HG03175 (cell line): ENCODE results near the gene ADGRD1.
"Not testable (repeated sequence)": the region's sequence is repeated elsewhere in the genome, so short reads cannot be mapped to it uniquely, and the experiment has no call there.

ENCODE experiments used
- ATAC-seq: cut with Tn5 transposase; IDR thresholded peaks from one replicate; pipeline ENCODE4 v1.9.1; 2021; ENCODE audit warnings: mild to moderate bottlenecking, moderate library complexity; ENCODE audit not compliant: unreplicated experiment

The ADGRD1 gene

GRCh38 chr12:130953771-130954543 is at the start of gene ADGRD1:
Gene ADGRD1, plus strand, starts transcription at chr12:130953907. Its CDS starts 559 bp downstream, at chr12:130954466.
- no peak for ATAC-seq

GRCh38 chr12:130904064-130904463 is 49.6 kb upstream of the ADGRD1 start:
- ATAC-seq = no peak

- not testable (repeated sequence) for ATAC-seq
These were observed 48.7 kb upstream of the ADGRD1 start for GRCh38 chr12:130904936-130905455.

GRCh38 chr12:130909111-130909510 is 44.6 kb upstream of the ADGRD1 start:
- no peak for ATAC-seq

DNA sequence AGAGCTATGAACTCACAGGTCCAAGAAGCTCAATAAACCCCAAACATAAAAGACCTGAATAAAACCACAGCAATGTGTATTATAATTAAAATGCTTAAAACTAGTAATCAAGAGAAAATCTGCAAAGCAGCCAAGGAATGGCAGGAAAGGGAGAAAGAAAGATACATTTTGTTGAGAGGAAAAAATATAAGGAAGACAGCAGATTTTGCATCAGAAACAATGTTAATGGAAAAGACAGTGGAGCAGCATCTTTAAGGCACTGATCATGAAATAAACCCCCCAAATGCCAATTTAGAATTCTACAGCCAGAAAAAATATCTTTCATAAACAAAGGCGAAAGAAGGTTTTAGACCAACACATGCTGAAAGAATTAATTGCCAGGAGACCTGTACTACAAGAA is 42.5 kb upstream of the ADGRD1 start:
- no peak for ATAC-seq

DNA sequence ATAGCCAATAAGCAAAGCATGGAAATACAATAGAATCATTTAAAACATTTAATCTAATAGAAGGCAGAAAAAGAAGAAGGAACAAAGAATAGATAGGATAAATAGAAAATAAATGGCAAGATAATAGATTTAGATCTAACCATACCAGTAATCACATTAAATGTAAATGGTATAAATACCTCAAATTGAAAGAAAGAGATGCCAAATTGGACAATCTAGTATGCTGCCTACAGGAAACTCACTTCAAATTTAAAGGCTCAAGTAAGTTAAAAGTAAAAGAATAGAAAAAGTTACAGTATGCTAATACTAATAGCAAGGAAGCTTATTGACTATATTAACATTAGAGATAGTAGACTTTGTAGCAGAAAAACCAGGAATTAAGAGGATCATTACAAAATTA is 41.8 kb upstream of the ADGRD1 start:
- no peak for ATAC-seq

- peak; percentile 69 for ATAC-seq
These were observed 37.3 kb upstream of the ADGRD1 start for GRCh38 chr12:130916241-130916911.

DNA sequence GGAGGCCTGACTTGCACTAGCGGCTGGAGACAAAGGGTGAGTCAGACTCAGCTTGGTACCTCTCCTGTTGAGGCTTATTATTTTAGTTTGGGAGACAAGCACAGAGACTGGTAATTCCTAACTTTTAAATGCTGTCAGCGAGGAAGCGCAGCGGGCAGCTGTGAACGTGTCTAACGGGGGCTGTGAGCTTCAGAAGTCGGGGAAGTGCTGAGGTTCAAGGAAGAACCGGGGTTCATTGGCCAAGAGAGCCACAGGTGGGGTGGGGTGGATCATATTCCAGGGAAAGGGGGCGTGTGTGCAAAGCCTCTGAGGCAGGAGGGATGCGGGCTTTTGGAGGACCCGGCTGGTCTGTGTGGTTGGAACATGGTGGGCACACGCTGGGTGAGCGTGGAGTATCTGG is 36.1 kb upstream of the ADGRD1 start:
- no peak for ATAC-seq

DNA sequence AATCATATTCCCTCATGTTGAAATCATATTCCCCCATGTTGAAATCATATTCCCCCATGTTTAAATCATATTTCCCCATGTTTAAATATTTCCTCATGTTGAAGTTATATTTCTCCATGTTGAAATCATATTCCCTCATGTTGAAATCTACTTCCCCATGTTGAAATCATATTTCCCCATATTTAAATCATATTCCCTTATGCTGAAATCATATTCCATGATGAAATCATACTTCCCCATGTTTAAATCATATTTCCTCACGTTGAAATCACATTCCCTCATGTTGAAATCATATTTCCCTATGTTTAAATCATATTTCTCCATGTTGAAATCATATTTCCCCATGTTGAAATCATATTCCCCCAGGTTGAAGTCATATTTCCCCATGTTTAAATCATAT is 34.6 kb upstream of the ADGRD1 start:
- ATAC-seq = no peak

- no peak for ATAC-seq
These were observed 33.5 kb upstream of the ADGRD1 start for GRCh38 chr12:130920119-130920703.

GRCh38 chr12:130920723-130921381 is 32.9 kb upstream of the ADGRD1 start:
- no peak for ATAC-seq

GRCh38 chr12:130922511-130922953 is 31.2 kb upstream of the ADGRD1 start:
- no peak for ATAC-seq

GRCh38 chr12:130924966-130925665 is 28.6 kb upstream of the ADGRD1 start:
- no peak for ATAC-seq

DNA sequence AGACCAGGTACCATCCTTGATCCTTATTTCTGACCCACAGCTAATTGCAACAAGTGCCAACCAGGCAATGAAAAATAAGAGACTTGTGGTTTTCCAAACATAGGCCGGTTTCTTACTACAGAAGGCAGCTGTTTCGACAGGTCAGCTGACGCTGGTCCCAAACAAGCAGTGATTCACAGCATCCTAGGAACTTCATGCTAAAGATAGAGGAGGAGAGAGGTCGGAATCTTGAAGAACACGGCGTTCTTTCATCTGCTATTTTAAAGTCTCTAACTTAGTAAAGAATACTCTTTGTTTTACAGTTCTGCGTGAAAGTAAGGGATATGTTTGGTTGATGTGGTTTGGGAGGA is 28.1 kb upstream of the ADGRD1 start:
- ATAC-seq = no peak

DNA sequence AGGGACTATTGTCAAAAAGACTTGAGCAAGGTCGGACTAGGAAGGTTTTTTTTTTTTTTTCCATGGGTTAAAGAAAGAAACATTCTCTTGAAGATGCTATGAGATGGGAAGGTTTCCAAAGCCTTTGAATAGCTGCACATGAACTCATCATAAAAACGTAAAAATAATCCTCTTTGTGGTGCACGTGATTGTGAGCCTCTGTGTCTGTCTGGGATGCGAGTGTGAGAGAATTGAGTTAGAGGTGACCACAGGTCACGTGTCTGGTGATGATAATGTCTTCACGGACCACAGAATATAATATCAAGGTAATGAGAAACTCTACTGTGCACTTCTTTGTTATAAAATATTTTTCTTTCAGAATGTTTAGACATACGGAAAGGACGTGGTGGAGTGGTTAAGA is 24.3 kb upstream of the ADGRD1 start:
- no peak for ATAC-seq

DNA sequence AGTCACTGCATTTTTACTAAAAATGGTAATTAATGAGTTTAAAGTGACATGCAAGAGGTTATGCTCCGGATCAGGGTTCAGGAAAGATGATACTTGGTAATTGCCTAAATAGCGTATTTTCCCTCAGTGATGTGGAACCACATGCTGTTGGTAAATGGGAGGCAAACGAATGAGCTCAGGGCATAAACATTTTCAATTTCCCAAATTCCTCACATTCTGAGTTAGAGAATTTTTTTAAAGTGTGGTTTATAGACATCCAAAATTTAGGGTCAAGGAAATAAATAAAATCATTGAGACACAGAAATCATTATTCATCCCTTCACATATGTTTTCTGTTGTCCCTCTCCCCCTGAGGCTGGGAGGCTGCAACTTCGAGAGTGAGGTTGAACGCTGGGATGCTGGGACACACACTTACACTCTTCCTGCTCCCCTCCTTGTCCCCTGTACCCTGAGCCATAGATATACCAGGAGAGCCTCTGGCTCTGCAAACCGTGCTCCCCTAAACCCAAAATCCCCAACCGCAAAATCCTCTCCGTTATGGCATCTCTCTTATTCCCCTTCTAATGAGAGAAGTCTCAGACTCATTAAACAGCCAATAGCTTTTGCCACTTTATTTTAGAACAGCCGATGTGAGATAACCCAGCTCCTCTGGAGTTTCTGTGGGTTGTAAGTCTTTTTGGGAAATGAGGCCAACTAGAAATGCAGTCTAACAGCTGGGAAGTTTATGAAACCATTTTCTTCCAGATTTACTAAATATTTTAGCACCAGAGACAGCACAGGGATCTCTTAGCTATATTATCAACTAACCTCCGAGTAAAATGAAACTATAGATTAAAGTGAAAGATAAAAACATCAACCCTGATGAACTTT is 21.4 kb upstream of the ADGRD1 start:
- no peak for ATAC-seq

DNA sequence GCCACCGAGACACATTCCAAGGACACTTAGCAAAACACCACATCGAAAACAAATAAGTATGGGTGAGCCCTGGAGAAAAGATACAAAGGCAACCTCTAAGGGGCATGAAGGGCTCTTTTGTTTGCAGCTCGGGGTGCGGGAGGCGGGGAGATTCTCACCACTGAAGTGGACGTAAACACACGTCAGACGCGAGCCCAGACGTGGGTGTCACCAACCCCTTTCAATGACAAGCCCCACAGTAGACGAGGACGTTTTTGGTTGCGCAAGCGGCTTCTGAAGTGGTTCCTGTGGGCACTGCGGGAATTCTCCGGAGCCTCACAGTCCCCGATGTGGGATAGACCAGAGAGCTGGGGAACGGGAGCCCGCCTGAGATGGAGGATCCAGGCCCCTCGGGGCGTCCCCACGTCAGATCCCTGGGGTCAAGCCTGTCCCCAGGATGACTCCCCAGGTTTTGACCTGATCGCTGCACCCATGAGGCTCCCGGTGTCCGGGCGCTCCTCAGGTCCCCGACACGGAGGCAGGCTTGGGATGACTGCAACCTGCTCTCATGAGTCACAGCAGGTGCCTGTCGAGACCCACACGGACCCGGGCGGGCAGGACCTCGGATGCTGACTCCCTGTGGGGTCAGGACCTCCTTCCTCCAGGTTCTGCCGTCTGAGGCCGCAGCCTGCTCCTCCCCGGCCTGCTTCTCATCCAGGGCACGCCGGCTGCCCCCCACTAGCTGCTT is 20.3 kb upstream of the ADGRD1 start:
- no peak for ATAC-seq

GRCh38 chr12:130934753-130935152 is 19.0 kb upstream of the ADGRD1 start:
- no peak for ATAC-seq

DNA sequence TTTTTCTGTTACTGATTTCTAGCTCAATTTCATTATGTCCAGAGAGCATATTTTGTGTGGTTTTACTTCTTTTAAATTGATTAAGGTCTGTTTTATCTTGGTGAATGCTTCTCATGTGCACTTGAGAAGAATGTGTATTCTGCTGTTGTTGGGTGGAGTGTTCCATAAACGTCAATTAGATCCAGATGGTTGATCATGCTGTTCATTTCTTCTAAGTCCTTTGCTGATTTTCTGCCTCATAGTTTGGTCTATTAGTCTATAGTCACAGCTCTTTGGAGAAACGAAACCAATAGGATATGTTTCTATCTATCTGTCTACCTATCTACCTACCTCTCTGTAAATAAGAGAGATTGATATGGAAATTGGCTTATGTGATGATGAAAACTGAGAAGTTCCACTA is 17.1 kb upstream of the ADGRD1 start:
- no peak for ATAC-seq
